Measurements from ENCODE around the gene CRCP.
"Not testable (repeated sequence)": the region's sequence is repeated elsewhere in the genome, so short reads cannot be mapped to it uniquely, and the experiment has no call there.

The CRCP gene

DNA sequence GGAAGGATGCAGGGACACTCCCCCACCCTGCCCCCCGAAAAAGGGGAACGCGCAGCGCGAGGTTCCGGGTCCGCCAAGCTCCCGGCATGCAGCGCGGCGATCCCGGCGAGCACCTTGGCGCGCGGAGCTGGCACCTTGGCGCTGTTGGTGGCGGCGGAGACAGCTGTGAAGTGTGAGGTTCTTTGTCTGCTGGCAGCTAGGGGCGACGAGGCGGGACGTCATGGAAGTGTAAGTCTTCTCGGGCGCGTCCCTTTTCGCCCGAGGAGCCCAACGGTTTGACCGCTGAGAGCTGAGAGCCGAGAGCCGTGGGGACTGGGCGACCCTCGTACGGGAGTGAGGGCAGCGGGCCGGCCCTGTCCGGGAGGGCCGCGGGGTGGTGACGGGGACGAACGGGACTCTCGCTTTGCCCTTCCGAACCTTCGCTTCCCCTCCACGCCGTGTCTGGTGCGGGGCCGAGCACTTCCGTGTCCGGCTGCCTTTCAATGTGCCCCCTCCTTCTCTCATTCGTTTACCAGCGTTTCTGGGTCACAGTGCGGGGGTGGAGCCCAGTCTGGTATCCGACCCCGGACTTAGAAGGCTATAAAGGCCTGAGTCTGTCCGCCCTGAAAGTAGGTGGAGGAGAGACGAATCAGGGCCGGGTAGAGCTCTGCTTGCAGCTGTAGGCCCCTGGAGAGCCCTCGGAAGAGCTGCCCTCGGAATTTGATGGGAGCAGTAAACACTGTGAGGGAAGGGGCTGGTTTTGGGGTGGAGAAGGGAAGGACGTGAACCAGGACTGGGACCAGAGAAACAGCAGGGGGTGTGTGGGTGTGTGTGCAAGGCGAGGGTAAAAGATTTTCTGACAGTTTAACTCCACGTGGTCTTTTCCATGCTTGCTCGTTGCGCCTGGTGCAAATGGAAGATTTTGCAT lies at the start of gene CRCP:
Gene CRCP (plus strand): TSS at position 105 of the 907 bp plus-strand sequence. CDS start 116 bp downstream, at position 221.
- peak; percentile 88 for DNase-seq (ENCODE audit: low spot score)
- peak; percentile 3 for TF ChIP-seq CTCF (IDR thresholded peaks at IDR 0.05; ENCODE audit: extremely low read depth, missing control alignments)

- DNase-seq (ENCODE audit: low spot score), result no peak
- TF ChIP-seq CTCF (IDR thresholded peaks at IDR 0.05; ENCODE audit: extremely low read depth, missing control alignments), result no peak
Measured at GRCh38 chr7:66069732-66070131, 44.9 kb upstream of the CRCP start.

GRCh38 chr7:66070222-66070621 lies 44.4 kb upstream of the CRCP start:
- TF ChIP-seq CTCF (IDR thresholded peaks at IDR 0.05; ENCODE audit: extremely low read depth, missing control alignments), result no peak
- DNase-seq (ENCODE audit: low spot score), result no peak

- DNase-seq (ENCODE audit: low spot score), result not testable (repeated sequence)
Measured at GRCh38 chr7:66072208-66072607, 42.4 kb upstream of the CRCP start.

GRCh38 chr7:66075590-66076461 lies 38.8 kb upstream of the CRCP start, which contains the start of gene ASL:
ASL (plus strand) TSS chr7:66075819; CDS start chr7:66076082, 263 bp downstream.
- peak; percentile 100 for DNase-seq (ENCODE audit: low spot score)
- no peak for TF ChIP-seq CTCF (IDR thresholded peaks at IDR 0.05; ENCODE audit: extremely low read depth, missing control alignments)

GRCh38 chr7:66076462-66077329 lies 38.0 kb upstream of the CRCP start:
- TF ChIP-seq CTCF (IDR thresholded peaks at IDR 0.05; ENCODE audit: extremely low read depth, missing control alignments), result no peak
- no peak for DNase-seq (ENCODE audit: low spot score)

DNA sequence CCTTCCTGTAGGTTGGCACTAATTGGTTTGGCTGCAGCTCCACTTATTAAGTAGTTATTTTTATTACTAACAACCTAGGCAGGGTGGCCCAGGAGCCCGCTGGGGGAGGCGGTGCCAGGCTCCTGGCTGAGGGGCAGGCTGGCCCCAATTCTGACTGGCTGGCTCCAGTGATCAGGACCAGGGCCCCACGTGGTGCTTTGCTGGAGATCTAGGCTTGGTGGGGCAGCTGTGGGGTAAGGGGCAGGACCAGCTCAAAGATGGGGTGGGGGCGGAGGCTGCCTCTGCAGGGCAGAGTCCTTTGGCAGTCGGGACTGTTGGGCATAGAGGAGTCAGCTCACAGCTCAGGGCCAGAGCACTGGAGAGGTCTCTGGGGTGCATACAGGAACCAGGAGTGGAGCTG lies 36.6 kb upstream of the CRCP start:
- TF ChIP-seq CTCF (IDR thresholded peaks at IDR 0.05; ENCODE audit: extremely low read depth, missing control alignments), result no peak
- no peak for DNase-seq (ENCODE audit: low spot score)
